Ovary (tissue), 9 donors: ENCODE results near the gene CD180. TPM values are rescaled to one million over a fixed set of nuclear protein-coding genes. Genes with fewer than 3 reads are reported as not detected.

Experiments
- DNase-seq, 5 donors: peaks; one replicate each; pipeline ENCODE4 v3.0.0-alpha.2; 2019 to 2020
- H3K27ac ChIP-seq, 2 donors: fragments of 200-600 bp; one replicate each; pipeline versions ENCODE4 v1.5.1 to v1.8.0; 2019 to 2022
- H3K27me3 ChIP-seq: fragments of 200-600 bp; one replicate; pipeline ENCODE4 v1.8.0; 2022
- H3K36me3 ChIP-seq: fragments of 200-600 bp; sonication (generic); one replicate; pipeline ENCODE4 v1.5.1; 2019
- H3K4me1 ChIP-seq: one replicate; pipeline ENCODE4 v1.8.1; 2013; ENCODE audit warnings: mild to moderate bottlenecking, moderate library complexity; ENCODE audit not compliant: insufficient read depth
- H3K4me3 ChIP-seq: fragments of 200-600 bp; sonication (generic); one replicate; pipeline ENCODE4 v1.5.1; 2017
- H3K9me3 ChIP-seq, 2 donors: fragments of 200-600 bp in 1 of 2; sonication (generic) in 1 of 2; one replicate each; pipeline versions ENCODE4 v1.5.1 to v1.8.1; 2013 to 2019; ENCODE audit warnings: mild to moderate bottlenecking in 1 of 2, moderate library complexity in 1 of 2
- EP300 ChIP-seq: sonication (generic); formaldehyde crosslinking; IDR thresholded peaks from one replicate; pipeline ENCODE4 v1.6.1; 2017; ENCODE audit warnings: antibody characterized with exemption
- POLR2A ChIP-seq: fragments of 450-650 bp; IDR thresholded peaks from one replicate; pipeline ENCODE4 v1.6.1; 2017; ENCODE audit warnings: antibody characterized with exemption, mild to moderate bottlenecking, moderate library complexity
- WGBS, 3 donors: extraction: QIAGEN DNeasy Blood & Tissue Kit in 1 of 3; methylation state at CpG; one replicate each; pipeline versions ENCODE4 v1.1.5 to v1.1.7; 2013 to 2017; 5-methylcytosine and 5-hydroxymethylcytosine counted together
- intact Hi-C, 4 donors: fragments of 100-400 bp; cut with DNase I; formaldehyde crosslinking; loops; one replicate each; pipeline versions ENCODE4 v1.11.0 to v1.15.1; 2022 to 2023
- polyA plus RNA-seq, 2 donors: library from polyadenylated mRNA; stranded (reverse); fragments of 200-250 nt in 1 of 2; fragments of 350-450 nt in 1 of 2; fragmentation: Illumina TruSeq in 1 of 2; extraction: RNeasy Lipid Tissue Mini Kit (QIAGEN cat#74804) in 1 of 2; gene quantifications; one replicate each; pipeline ENCODE4 v1.2.3, GENCODE V29; 2013 to 2014
- total RNA-seq, 7 donors: library from RNA; depleted of rRNA in 2 of 7; stranded (reverse); fragments of >200 nt in 2 of 7; fragmentation: NEBNext Ultra II Directional in 3 of 7; extraction: Animal tissue kit (Norgen Biotek cat#: 25700) in 3 of 7; gene quantifications; one replicate each; pipeline versions ENCODE4 v1.1.0 to v1.2.4, GENCODE V29; 2016 to 2023
- TF ChIP-seq, protein P1 (sequence below), 3 donors: fragments of 450-650 bp in 2 of 3; fragments of 200-600 bp in 1 of 3; IDR thresholded peaks; one replicate each; pipeline versions ENCODE4 v1.5.1 to v1.8.0; 2016 to 2022; ENCODE audit warnings: antibody characterized with exemption in 3 of 3, mild to moderate bottlenecking in 1 of 3
- donor health status: DM: no; HTN: no; CAD: no; lungs with moderate emphysema.
- donor health status: DM: no; HTN: no; CAD: no.
- donor health status: Bipolar disorder and iron deficiency.
- donor health status: DM: yes; HTN: yes; CAD: no.
- donor health status: DM: no; HTN: no; CAD: no.
- donor health status: DM: yes; HTN: yes; CAD: no.

CD180 gene
- total and polyA plus RNA-seq, 9 donors: 0.15 to 2.9 (median 0.30) TPM

DNA sequence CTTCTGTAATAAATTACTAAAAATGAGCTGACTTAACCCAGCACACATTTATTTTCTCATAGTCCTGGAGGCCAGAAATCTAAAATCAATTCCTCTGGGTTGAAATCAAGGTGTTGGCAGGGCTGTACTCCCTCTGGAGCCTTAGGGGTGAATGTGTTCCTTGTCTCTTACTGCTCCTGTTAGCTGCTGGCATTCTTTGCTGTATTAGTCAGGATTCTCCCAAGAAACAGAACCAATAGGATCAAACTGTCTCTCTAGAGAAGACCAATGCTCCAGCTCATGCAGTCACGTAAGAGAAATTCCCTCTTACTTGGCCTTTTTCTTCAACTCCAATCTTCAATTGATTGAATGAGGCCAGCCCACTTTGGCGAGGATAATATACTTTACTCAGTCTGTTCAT is 15.3 kb upstream of the CD180 start:
- peaks cover 4% of the 10 kb centered on the region for H3K4me1 ChIP-seq
- H3K4me3 ChIP-seq: no peak overlapping the region
- no peaks in the 10 kb centered on the region for H3K36me3 ChIP-seq
- WGBS, 3 donors: 71 to 90% (median 88%) methylated on average over 2 of the region's 2 CpGs
- H3K9me3 ChIP-seq: no peaks in the 10 kb centered on the region
- intact Hi-C loops: loop anchor here in 1 of 4 donors (10.0 kb wide), 1 partner anchor 47 kb away; no protein-coding TSS in a partner anchor
- no peak for TF ChIP-seq POLR2A
- TF ChIP-seq, protein P1, sequence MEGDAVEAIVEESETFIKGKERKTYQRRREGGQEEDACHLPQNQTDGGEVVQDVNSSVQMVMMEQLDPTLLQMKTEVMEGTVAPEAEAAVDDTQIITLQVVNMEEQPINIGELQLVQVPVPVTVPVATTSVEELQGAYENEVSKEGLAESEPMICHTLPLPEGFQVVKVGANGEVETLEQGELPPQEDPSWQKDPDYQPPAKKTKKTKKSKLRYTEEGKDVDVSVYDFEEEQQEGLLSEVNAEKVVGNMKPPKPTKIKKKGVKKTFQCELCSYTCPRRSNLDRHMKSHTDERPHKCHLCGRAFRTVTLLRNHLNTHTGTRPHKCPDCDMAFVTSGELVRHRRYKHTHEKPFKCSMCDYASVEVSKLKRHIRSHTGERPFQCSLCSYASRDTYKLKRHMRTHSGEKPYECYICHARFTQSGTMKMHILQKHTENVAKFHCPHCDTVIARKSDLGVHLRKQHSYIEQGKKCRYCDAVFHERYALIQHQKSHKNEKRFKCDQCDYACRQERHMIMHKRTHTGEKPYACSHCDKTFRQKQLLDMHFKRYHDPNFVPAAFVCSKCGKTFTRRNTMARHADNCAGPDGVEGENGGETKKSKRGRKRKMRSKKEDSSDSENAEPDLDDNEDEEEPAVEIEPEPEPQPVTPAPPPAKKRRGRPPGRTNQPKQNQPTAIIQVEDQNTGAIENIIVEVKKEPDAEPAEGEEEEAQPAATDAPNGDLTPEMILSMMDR (IDR thresholded peaks at IDR 0.05): no peak
- no peak for TF ChIP-seq EP300
- DNase-seq: no peak
- H3K27ac ChIP-seq: no peak overlapping the region
- H3K27me3 ChIP-seq: no peaks in the 10 kb centered on the region

DNA sequence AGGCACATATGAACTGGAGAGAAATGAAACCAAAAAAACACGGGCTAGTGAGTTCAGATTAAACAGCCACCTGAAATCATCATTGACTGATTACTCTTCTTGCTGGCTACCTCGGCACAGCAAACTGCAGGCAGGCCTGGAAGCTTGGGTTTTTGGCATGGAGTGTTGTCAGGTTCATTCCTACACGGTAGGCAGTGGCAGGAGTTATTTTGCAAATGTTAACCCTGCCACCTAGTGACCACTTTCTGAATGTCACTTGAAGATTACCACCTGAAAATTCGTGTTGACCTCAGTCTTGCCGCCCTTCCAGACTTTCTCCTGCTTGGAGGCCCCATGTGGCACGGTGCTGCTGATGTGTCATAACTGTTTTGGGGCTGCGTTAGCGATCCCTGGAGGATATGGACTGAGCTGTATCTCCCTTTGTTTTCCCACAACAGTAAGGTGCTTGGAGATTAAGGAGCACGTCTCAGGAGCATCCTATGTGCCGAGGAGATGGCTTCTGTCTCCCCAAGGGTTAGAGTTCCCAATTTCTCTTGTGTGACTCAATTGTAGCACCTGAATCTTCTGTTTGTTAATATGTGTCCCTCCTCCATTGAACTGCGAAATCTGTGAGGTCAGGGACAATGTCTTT is 12.7 kb upstream of the CD180 start:
- intact Hi-C loops: loop anchor here in 2 of 4 donors (5.0 to 10.0 kb wide), 2 partner anchors 42 to 394 kb away; no protein-coding TSS in a partner anchor
- no peak overlapping the region for H3K27ac ChIP-seq
- peaks cover 1% of the 10 kb centered on the region for H3K4me1 ChIP-seq
- no peak overlapping the region for H3K4me3 ChIP-seq
- WGBS, 3 donors: 21 to 27% (median 21%) methylated on average over 11 of the region's 11 CpGs
- H3K36me3 ChIP-seq: no peaks in the 10 kb centered on the region
- no peaks in the 10 kb centered on the region for H3K27me3 ChIP-seq
- no peak for TF ChIP-seq POLR2A
- TF ChIP-seq, protein P1 (IDR thresholded peaks at IDR 0.05): peak; percentile 45 to 83 (median 76)
- no peak for TF ChIP-seq EP300
- no peaks in the 10 kb centered on the region for H3K9me3 ChIP-seq
- DNase-seq: peak; percentile 48 to 62 (median 55)

DNA sequence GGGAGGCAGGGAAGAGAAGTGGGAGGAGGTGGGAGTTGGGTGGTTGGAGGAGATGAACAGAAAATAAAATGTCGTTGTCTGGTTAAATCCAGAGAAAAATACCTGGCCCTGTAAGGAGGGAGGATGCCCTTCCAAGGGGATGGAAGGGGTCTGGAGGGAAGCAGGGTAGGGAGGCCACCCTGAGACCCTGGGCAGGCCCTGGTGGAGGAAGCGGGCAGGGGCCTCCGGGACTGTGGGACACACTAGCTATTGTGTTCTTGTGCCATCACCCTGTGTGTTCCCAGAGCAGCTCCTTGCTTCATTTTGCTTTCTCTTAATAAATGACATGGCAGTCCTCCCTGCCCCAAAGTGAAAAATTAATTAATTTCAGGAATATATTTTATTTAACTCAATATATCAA is 11.8 kb upstream of the CD180 start:
- no peak for TF ChIP-seq EP300
- TF ChIP-seq, protein P1 (IDR thresholded peaks at IDR 0.05): no peak
- no peak for TF ChIP-seq POLR2A
- H3K27ac ChIP-seq: no peak overlapping the region
- DNase-seq: no peak
- no peaks in the 10 kb centered on the region for H3K9me3 ChIP-seq
- whole genome bisulfite sequencing, 3 donors: 76 to 80% (median 79%) methylated on average over 3 of the region's 3 CpGs
- H3K4me1 ChIP-seq: no peaks in the 10 kb centered on the region
- intact Hi-C loops: loop anchor here in 2 of 4 donors (5.0 to 10.0 kb wide), 2 partner anchors 41 to 394 kb away; no protein-coding TSS in a partner anchor
- no peaks in the 10 kb centered on the region for H3K36me3 ChIP-seq
- H3K27me3 ChIP-seq: no peaks in the 10 kb centered on the region
- H3K4me3 ChIP-seq: no peak overlapping the region

DNA sequence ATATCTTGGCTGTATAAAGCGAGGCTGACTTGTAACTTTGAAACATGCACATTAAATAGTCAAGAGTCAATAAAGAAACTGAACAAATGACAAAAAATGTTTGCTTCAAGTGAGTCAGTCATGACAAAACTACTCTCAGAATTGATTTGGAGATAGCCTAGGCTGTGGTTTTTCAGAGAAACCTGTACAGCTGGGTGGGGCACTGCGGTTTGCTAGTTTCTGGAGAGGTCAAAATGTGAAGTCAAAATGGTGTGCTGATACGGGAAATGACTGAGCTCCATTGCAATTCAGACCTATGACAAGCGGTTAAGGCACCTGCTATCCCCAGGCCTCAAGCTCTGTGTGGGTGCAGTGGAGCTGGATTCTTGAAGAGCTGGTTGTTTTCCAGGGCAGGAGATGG is 10.3 kb upstream of the CD180 start:
- Histone ChIP-seq H3K4me1 (no peaks in the 10 kb centered on the region), H3K9me3 (no peaks in the 10 kb centered on the region), H3K4me3 (no peak overlapping the region), H3K27me3 (no peaks in the 10 kb centered on the region), H3K36me3 (no peaks in the 10 kb centered on the region), H3K27ac (no peak overlapping the region)
- WGBS, 3 donors: 94 to 95% (median 94%) methylated on average over 4 of the region's 4 CpGs
- TF ChIP-seq, protein P1 (IDR thresholded peaks at IDR 0.05): no peak
- TF ChIP-seq POLR2A: no peak
- TF ChIP-seq EP300: no peak
- intact Hi-C loops: loop anchor here in 2 of 4 donors (5.0 to 10.0 kb wide), 2 partner anchors 40 to 392 kb away; no protein-coding TSS in a partner anchor
- DNase-seq: no peak
